HG03354 (cell line): Measurements from ENCODE around the gene ZFAND6.

ENCODE experiments used
- ATAC-seq: cut with Tn5 transposase; IDR thresholded peaks from one replicate; pipeline ENCODE4 v1.9.1; 2021; ENCODE audit warnings: mild to moderate bottlenecking; ENCODE audit not compliant: unreplicated experiment, poor library complexity, severe bottlenecking

The ZFAND6 gene

GRCh38 chr15:80180468-80180867, 121.0 kb downstream of the ZFAND6 start:
- no peak for ATAC-seq

- no peak for ATAC-seq
Measured at GRCh38 chr15:80180986-80181385, 121.5 kb downstream of the ZFAND6 start.

- ATAC-seq, result no peak
Measured at GRCh38 chr15:80182611-80183261, 123.3 kb downstream of the ZFAND6 start.

- no peak for ATAC-seq
Measured at GRCh38 chr15:80183306-80183705, 123.8 kb downstream of the ZFAND6 start.

- ATAC-seq, result no peak
Measured at GRCh38 chr15:80183886-80184285, 124.4 kb downstream of the ZFAND6 start.

- ATAC-seq, result no peak
Measured at GRCh38 chr15:80184554-80184953, 125.1 kb downstream of the ZFAND6 start.

- no peak for ATAC-seq
Measured at GRCh38 chr15:80185152-80185551, 125.7 kb downstream of the ZFAND6 start.

- ATAC-seq, result no peak
Measured at GRCh38 chr15:80186066-80186465, 126.6 kb downstream of the ZFAND6 start.

GRCh38 chr15:80186597-80186996, 127.1 kb downstream of the ZFAND6 start:
- no peak for ATAC-seq
